HCT116 (cell line): ENCODE measurements around the gene CFAP43. TPM values are rescaled to one million over a fixed set of nuclear protein-coding genes. Genes with fewer than 3 reads are reported as not detected.

Source experiments
- ATAC-seq: fragments of 200-7000 bp; cut with Tn5 transposase; 2 replicates; pipeline ENCODE4 v1.9.1; 2020; ENCODE audit warnings: mild to moderate bottlenecking, moderate library complexity
- BruUV-seq: library from RNA; stranded (reverse); fragments of 400-500 nt; replicated peaks from 2 replicates; lab custom pipeline; 2021; lab: Mats Ljungman, UMichigan
- CTCF ChIA-PET: fragments of 300-600 bp; sonication (Branson Sonifier 250); formaldehyde crosslinking; loops from one replicate; lab custom pipeline; 2021; ENCODE audit warnings: antibody characterized with exemption; lab: Charles Lee
- POLR2A ChIA-PET: fragments of 300-600, 350-600 bp; sonication (Branson Sonifier 250); formaldehyde crosslinking; loops from one replicate; lab custom pipeline; 2021; ENCODE audit warnings: antibody characterized with exemption; lab: Charles Lee
- RAD21 ChIA-PET, 2 experiments: fragments of 300-600 bp; sonication (Branson Sonifier 250); formaldehyde crosslinking; loops; one replicate each; lab custom pipeline; 2023; ENCODE audit warnings: low total read pairs in 2 of 2; ENCODE audit not compliant: uncharacterized antibody in 2 of 2, unreplicated experiment in 2 of 2, low non-redundant PET in 1 of 2; lab: Charles Lee
- DNase-seq: peaks from one replicate; pipeline ENCODE4 v3.0.0-alpha.2; 2010; ENCODE audit warnings: low read depth, low spot score
- H2AFZ ChIP-seq: fragments of 200-600 bp; shearing (Covaris generic), sonication (generic); 2 replicates; pipeline ENCODE4 v1.6.1; 2017; ENCODE audit warnings: low read depth, mixed run types, mixed read lengths, antibody characterized with exemption, low read length; ENCODE audit not compliant: poor library complexity, severe bottlenecking
- H3K27ac ChIP-seq: 2 replicates; pipeline ENCODE4 v1.5.1; 2012; ENCODE audit warnings: low read depth, low read length
- H3K27me3 ChIP-seq: fragments of 200-600 bp; sonication (generic); 2 replicates; pipeline ENCODE4 v1.6.1; 2016; ENCODE audit warnings: mixed run types, low read length, mixed read lengths; ENCODE audit not compliant: insufficient read depth
- H3K36me3 ChIP-seq, 2 experiments: fragments of 200-500 bp in 1 of 2; fragments of 200-600 bp in 1 of 2; sonication (Bioruptor generic) in 1 of 2; sonication (generic) in 1 of 2; 2 replicates each; pipeline versions ENCODE4 v1.5.1 to v1.6.1; 2014 to 2016; ENCODE audit warnings: low read length in 2 of 2, inconsistent platforms in 1 of 2, mixed read lengths in 1 of 2, mixed run types in 1 of 2; ENCODE audit not compliant: insufficient read depth in 2 of 2, control insufficient read depth in 1 of 2
- H3K4me1 ChIP-seq, 2 experiments: fragments of 200-600 bp in 1 of 2; sonication (generic) in 1 of 2; 2 replicates each; pipeline versions ENCODE4 v1.5.1 to v1.6.1; 2012 to 2017; ENCODE audit warnings: low read length in 2 of 2, inconsistent platforms in 1 of 2, mild to moderate bottlenecking in 1 of 2, mixed read lengths in 1 of 2, mixed run types in 1 of 2, moderate library complexity in 1 of 2; ENCODE audit not compliant: insufficient read depth in 2 of 2, control insufficient read depth in 1 of 2
- H3K4me2 ChIP-seq: fragments of 200-600 bp; sonication (generic); 2 replicates; pipeline ENCODE4 v1.6.1; 2017; ENCODE audit warnings: mixed run types, low read length, mixed read lengths
- H3K4me3 ChIP-seq, 2 experiments: fragments of 200-600 bp in 1 of 2; sonication (generic) in 1 of 2; replicated peaks in 1 of 2; 2 replicates each; pipeline ENCODE4 v1.5.1; 2011 to 2016; ENCODE audit warnings: low read length in 2 of 2, control low read depth in 1 of 2, low read depth in 1 of 2, mild to moderate bottlenecking in 1 of 2, mixed read lengths in 1 of 2, mixed run types in 1 of 2
- H3K79me2 ChIP-seq: fragments of 200-600 bp; sonication (generic); 2 replicates; pipeline ENCODE4 v1.6.1; 2017; ENCODE audit warnings: mild to moderate bottlenecking, mixed run types, low read length, moderate library complexity, mixed read lengths; ENCODE audit not compliant: insufficient read depth
- H3K9ac ChIP-seq: fragments of 200-600 bp; sonication (generic); 2 replicates; pipeline ENCODE4 v1.6.1; 2016; ENCODE audit warnings: low read length, mixed read lengths
- H3K9me2 ChIP-seq: fragments of 200-600 bp; sonication (generic), shearing (Covaris generic); 2 replicates; pipeline ENCODE4 v1.6.1; 2017; ENCODE audit warnings: mixed run types, mild to moderate bottlenecking, moderate library complexity; ENCODE audit not compliant: insufficient read depth
- H3K9me3 ChIP-seq, 2 experiments: fragments of 200-500 bp in 1 of 2; fragments of 200-600 bp in 1 of 2; sonication (Bioruptor generic) in 1 of 2; sonication (generic) in 1 of 2; 2 replicates each; pipeline ENCODE4 v1.6.1; 2014 to 2017; ENCODE audit warnings: low read length in 2 of 2, mixed read lengths in 2 of 2, inconsistent platforms in 1 of 2, low read depth in 1 of 2, mild to moderate bottlenecking in 1 of 2, mixed run types in 1 of 2, moderate library complexity in 1 of 2; ENCODE audit not compliant: control insufficient read depth in 1 of 2, insufficient read depth in 1 of 2
- H4K20me1 ChIP-seq: fragments of 200-600 bp; sonication (generic), shearing (Covaris generic); 2 replicates; pipeline ENCODE4 v1.6.1; 2017; ENCODE audit warnings: mixed run types, mild to moderate bottlenecking, moderate library complexity; ENCODE audit not compliant: insufficient read depth
- ATF3 ChIP-seq: IDR thresholded peaks from 2 replicates; pipeline ENCODE4 v1.6.1; 2012
- CBX3 ChIP-seq: IDR thresholded peaks from 2 replicates; pipeline ENCODE4 v1.6.1; 2012; ENCODE audit warnings: low read depth
- CEBPB ChIP-seq: IDR thresholded peaks from 2 replicates; pipeline ENCODE4 v1.6.1; 2012; ENCODE audit warnings: low read depth
- EGR1 ChIP-seq: IDR thresholded peaks from 2 replicates; pipeline ENCODE4 v1.6.1; 2012; ENCODE audit warnings: low read depth
- ELF1 ChIP-seq: IDR thresholded peaks from 2 replicates; pipeline ENCODE4 v1.6.1; 2012; ENCODE audit warnings: low read depth, borderline replicate concordance
- EZH2 ChIP-seq: fragments of 200-600 bp; sonication (generic); IDR thresholded peaks from 2 replicates; pipeline ENCODE4 v1.6.1; 2017; ENCODE audit warnings: antibody characterized with exemption, mixed run types
- EZH2phosphoT487 ChIP-seq: fragments of 200-600 bp; IDR thresholded peaks from 2 replicates; pipeline ENCODE4 v1.6.1; 2018; ENCODE audit warnings: antibody characterized with exemption, borderline replicate concordance
- JUND ChIP-seq: IDR thresholded peaks from 2 replicates; pipeline ENCODE4 v1.6.1; 2012
- MAX ChIP-seq: IDR thresholded peaks from 2 replicates; pipeline ENCODE4 v1.6.1; 2012
- POLR2A ChIP-seq: IDR thresholded peaks from 2 replicates; pipeline ENCODE4 v1.7.0; 2011; ENCODE audit warnings: borderline replicate concordance; ENCODE audit not compliant: insufficient read depth, insufficient read length; ENCODE audit errors: extremely low read depth
- RAD21 ChIP-seq: IDR thresholded peaks from 2 replicates; pipeline ENCODE4 v1.6.1; 2012; ENCODE audit warnings: low read depth, mild to moderate bottlenecking
- REST ChIP-seq: IDR thresholded peaks from 2 replicates; pipeline ENCODE4 v1.6.1; 2012; ENCODE audit warnings: low read depth
- SIN3A ChIP-seq: IDR thresholded peaks from 2 replicates; pipeline ENCODE4 v1.6.1; 2012; ENCODE audit warnings: low read depth
- SP1 ChIP-seq: IDR thresholded peaks from 2 replicates; pipeline ENCODE4 v1.6.1; 2012; ENCODE audit warnings: low read depth
- SRF ChIP-seq: IDR thresholded peaks from 2 replicates; pipeline ENCODE4 v1.6.1; 2012; ENCODE audit warnings: low read depth
- TCF7L2 ChIP-seq: IDR thresholded peaks from 2 replicates; pipeline ENCODE4 v1.7.0; 2011; ENCODE audit warnings: borderline replicate concordance, inconsistent platforms; ENCODE audit not compliant: insufficient read depth, insufficient read length; ENCODE audit errors: extremely low read depth
- ZBTB33 ChIP-seq: IDR thresholded peaks from 2 replicates; pipeline ENCODE4 v1.6.1; 2011; ENCODE audit warnings: mild to moderate bottlenecking, low read length, moderate library complexity; ENCODE audit not compliant: insufficient replicate concordance; ENCODE audit errors: extremely low read depth
- ZFX ChIP-seq: fragments of 450-650 bp; IDR thresholded peaks from 2 replicates; pipeline ENCODE4 v1.6.1; 2017
- ZNF274 ChIP-seq: fragments of 200-500 bp; sonication (Bioruptor generic); IDR thresholded peaks from 2 replicates; pipeline ENCODE4 v1.6.1; 2014; ENCODE audit warnings: mild to moderate bottlenecking, low read depth, low read length, inconsistent platforms
- intact Hi-C: fragments of 100-400 bp; cut with micrococcal nuclease; formaldehyde crosslinking; loops from 2 replicates; pipeline ENCODE4 v1.10.0; 2022
- total RNA-seq: library from RNA; stranded (reverse); gene quantifications from one replicate; pipeline ENCODE4 v1.2.1, GENCODE V29; 2021; ENCODE audit not compliant: unreplicated experiment

CFAP43 gene
- total RNA-seq, 1 experiment from 2014 or later: 4.0 TPM

GRCh38 chr10:104113376-104113956 is 118.7 kb downstream of the CFAP43 start:
- Histone ChIP-seq H3K4me2 (no peak overlapping the region), H3K9me3 (peaks cover 0 to 3% of the 10 kb centered on the region in 2 experiments; a peak in 1 of 4 replicates), H2AFZ (peak overlapping the region; percentile 58), H3K27me3 (no peaks in the 10 kb centered on the region), H3K79me2 (no peaks in the 10 kb centered on the region), H3K9me2 (no peaks in the 10 kb centered on the region), H3K27ac (no peak overlapping the region), H4K20me1 (no peaks in the 10 kb centered on the region), H3K9ac (no peak overlapping the region), H3K4me1 (peaks cover 33 to 80% of the 10 kb centered on the region in 2 experiments), H3K36me3 (no peaks in the 10 kb centered on the region), H3K4me3 (no peak overlapping the region)
- CTCF ChIA-PET: no interaction called here
- RAD21 ChIA-PET: no interaction called here
- POLR2A ChIA-PET: interaction anchor here (0.6 kb wide), 1 partner anchor 10 kb away, joined by 3 read pairs; no protein-coding TSS in a partner anchor
- DNase-seq: no peak
- no peak for TF ChIP-seq ZBTB33
- TF ChIP-seq SIN3A: no peak
- TF ChIP-seq RAD21: no peak
- no peak for TF ChIP-seq EZH2phosphoT487
- no peak for TF ChIP-seq JUND
- TF ChIP-seq EZH2: no peak
- TF ChIP-seq POLR2A: no peak
- no peak for TF ChIP-seq CBX3
- no peak for TF ChIP-seq REST
- TF ChIP-seq CEBPB: no peak
- TF ChIP-seq SRF: no peak
- TF ChIP-seq TCF7L2: no peak
- no peak for TF ChIP-seq ZNF274
- no peak for TF ChIP-seq ZFX
- TF ChIP-seq EGR1: no peak
- no peak for TF ChIP-seq ELF1
- TF ChIP-seq MAX: no peak
- no peak for TF ChIP-seq SP1
- no peak for TF ChIP-seq ATF3
- intact Hi-C loops: no loop called here
- BruUV-seq: no TSS peak
- no peak for ATAC-seq
